Testis (tissue), 2 donors: ENCODE data around the gene CDH12.

Experiments used
- POLR2A ChIP-seq: fragments of 450-650 bp; IDR thresholded peaks from one replicate; pipeline ENCODE4 v1.6.1; 2017; ENCODE audit warnings: antibody characterized with exemption, mild to moderate bottlenecking, moderate library complexity
- TF ChIP-seq, protein P1 (sequence below), 3 experiments: fragments of 450-650 bp in 2 of 3; fragments of 200-600 bp in 1 of 3; sonication (generic) in 1 of 3; IDR thresholded peaks; one replicate each; pipeline ENCODE4 v1.5.1; 2016 to 2019; ENCODE audit warnings: antibody characterized with exemption in 3 of 3, mild to moderate bottlenecking in 2 of 3, moderate library complexity in 1 of 3

DNA sequence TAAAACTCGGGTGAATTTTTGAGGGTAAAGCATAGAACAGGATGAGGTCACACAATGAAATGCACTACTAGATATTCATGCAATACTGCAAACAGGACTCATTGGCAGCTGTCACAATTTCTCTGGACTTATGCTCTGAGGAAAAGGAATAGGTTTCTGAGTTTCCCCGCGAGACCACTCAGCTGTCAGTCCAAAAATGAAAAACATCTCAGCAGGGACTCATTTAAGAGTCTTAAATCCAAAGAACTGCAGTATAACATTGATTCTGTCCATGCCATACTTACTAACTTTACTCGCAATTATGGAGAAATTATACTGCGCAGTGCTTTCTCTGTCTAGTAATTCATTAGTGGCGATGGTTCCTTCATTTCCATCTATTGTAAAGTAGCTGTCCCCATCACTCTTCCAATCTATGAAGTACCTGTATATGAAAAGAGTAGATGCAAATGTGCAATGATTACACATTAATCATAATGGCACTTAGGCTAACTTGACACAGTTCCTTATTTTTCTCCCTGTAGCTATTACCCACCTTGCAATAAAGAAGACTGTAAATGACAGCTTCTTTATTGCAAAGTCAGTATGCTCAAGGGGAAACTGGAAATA lies 1070.0 kb downstream of the CDH12 start:
- no peak for TF ChIP-seq POLR2A
- TF ChIP-seq, protein P1, sequence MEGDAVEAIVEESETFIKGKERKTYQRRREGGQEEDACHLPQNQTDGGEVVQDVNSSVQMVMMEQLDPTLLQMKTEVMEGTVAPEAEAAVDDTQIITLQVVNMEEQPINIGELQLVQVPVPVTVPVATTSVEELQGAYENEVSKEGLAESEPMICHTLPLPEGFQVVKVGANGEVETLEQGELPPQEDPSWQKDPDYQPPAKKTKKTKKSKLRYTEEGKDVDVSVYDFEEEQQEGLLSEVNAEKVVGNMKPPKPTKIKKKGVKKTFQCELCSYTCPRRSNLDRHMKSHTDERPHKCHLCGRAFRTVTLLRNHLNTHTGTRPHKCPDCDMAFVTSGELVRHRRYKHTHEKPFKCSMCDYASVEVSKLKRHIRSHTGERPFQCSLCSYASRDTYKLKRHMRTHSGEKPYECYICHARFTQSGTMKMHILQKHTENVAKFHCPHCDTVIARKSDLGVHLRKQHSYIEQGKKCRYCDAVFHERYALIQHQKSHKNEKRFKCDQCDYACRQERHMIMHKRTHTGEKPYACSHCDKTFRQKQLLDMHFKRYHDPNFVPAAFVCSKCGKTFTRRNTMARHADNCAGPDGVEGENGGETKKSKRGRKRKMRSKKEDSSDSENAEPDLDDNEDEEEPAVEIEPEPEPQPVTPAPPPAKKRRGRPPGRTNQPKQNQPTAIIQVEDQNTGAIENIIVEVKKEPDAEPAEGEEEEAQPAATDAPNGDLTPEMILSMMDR (IDR thresholded peaks at IDR 0.05) = no peak
